Lower leg skin (tissue), 3 donors: ENCODE data around the gene ZSCAN29.

Source experiments
- CTCF ChIP-seq, 3 donors: fragments of 450-650 bp; IDR thresholded peaks; one replicate each; pipeline ENCODE4 v1.5.1; 2016; ENCODE audit warnings: antibody characterized with exemption in 3 of 3, mild to moderate bottlenecking in 3 of 3, moderate library complexity in 2 of 3
- POLR2A ChIP-seq, 2 donors: fragments of 450-650 bp; IDR thresholded peaks; one replicate each; pipeline ENCODE4 v1.6.1; 2016 to 2017; ENCODE audit warnings: antibody characterized with exemption in 2 of 2, mild to moderate bottlenecking in 1 of 2, moderate library complexity in 1 of 2

DNA sequence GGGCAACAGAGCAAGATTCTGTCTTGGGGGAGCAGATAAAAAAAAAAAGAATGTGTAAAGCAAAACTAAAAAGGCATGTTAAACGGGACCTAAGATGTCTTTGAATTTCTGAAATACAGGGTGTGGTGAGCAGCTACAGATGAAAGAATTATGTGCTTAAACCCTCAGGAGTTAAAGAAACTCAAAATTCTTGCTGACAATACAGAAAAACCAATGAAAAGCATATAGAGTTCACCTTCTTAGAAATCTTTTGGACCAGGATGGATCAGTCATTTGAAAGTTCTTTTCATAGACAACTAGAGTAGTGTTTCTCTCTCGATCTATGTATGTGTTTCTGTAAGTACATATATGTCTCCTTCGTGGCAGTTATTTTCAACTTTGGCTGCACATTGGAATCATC, 31.4 kb upstream of the ZSCAN29 start:
- no peak for TF ChIP-seq CTCF (IDR thresholded peaks at IDR 0.05)
- no peak for TF ChIP-seq POLR2A (IDR thresholded peaks at IDR 0.05)
